DMS153 treated with DMSO at 0.1 percent for 48 hours (cell line): Measurements from ENCODE around the gene ADCY9.
"Not testable (repeated sequence)": the region's sequence is repeated elsewhere in the genome, so short reads cannot be mapped to it uniquely, and the experiment has no call there.

ENCODE experiments used
- DNase-seq: peaks from one replicate; lab custom pipeline; 2025; ENCODE audit not compliant: unreplicated experiment; lab: John Stamatoyannopoulos, UW

The ADCY9 gene

GRCh38 chr16:4094127-4094773, 22.0 kb downstream of the ADCY9 start:
- DNase-seq = no peak

- DNase-seq = no peak
These were observed 22.6 kb downstream of the ADCY9 start for GRCh38 chr16:4093495-4094126.

- no peak for DNase-seq
These were observed 23.5 kb downstream of the ADCY9 start for GRCh38 chr16:4092547-4093265.

GRCh38 chr16:4091240-4092012, 24.8 kb downstream of the ADCY9 start:
- no peak for DNase-seq

GRCh38 chr16:4090351-4090851, 25.8 kb downstream of the ADCY9 start:
- no peak for DNase-seq

GRCh38 chr16:4089811-4090301, 26.4 kb downstream of the ADCY9 start:
- DNase-seq = no peak

- DNase-seq = no peak
These were observed 26.9 kb downstream of the ADCY9 start for GRCh38 chr16:4089251-4089810.

- no peak for DNase-seq
These were observed 28.2 kb downstream of the ADCY9 start for GRCh38 chr16:4087990-4088577.

GRCh38 chr16:4087099-4087885, 28.9 kb downstream of the ADCY9 start:
- no peak for DNase-seq

GRCh38 chr16:4086153-4086552, 30.1 kb downstream of the ADCY9 start:
- no peak for DNase-seq

GRCh38 chr16:4085405-4085970, 30.8 kb downstream of the ADCY9 start:
- DNase-seq = no peak

- DNase-seq = no peak
These were observed 32.8 kb downstream of the ADCY9 start for GRCh38 chr16:4083347-4083870.

- DNase-seq = no peak
These were observed 33.7 kb downstream of the ADCY9 start for GRCh38 chr16:4082474-4083044.

GRCh38 chr16:4081521-4082021, 34.7 kb downstream of the ADCY9 start:
- no peak for DNase-seq

- DNase-seq = no peak
These were observed 35.2 kb downstream of the ADCY9 start for GRCh38 chr16:4081047-4081446.

- no peak for DNase-seq
These were observed 39.0 kb downstream of the ADCY9 start for GRCh38 chr16:4077174-4077649.

- no peak for DNase-seq
These were observed 40.7 kb downstream of the ADCY9 start for GRCh38 chr16:4075534-4075933.

- DNase-seq = not testable (repeated sequence)
These were observed 43.1 kb downstream of the ADCY9 start for GRCh38 chr16:4073150-4073549.
